Measurements from ENCODE around the gene WDCP.

Gene WDCP

DNA sequence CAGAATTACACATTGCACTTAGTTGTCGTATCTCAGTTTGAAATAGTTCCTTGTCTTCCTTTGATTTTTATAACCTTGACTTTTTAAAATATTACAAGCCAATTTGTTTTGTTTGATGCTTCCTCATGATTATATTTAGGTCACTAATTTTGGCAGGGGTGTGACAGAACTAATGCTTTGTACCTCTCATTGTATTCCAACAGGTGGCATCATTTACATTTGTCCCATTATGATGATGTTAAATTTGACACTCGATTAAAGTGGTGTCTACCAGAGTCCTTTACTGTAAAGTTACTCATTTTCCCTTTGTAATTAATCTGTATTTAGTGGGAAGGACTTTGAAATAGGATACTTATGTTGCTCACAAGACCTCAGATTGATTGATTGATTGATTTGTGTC is 58.8 kb downstream of the WDCP start:
- DNase-seq: no peak

All from stimulated activated CD4-positive, alpha-beta T cell treated with anti-CD3 and anti-CD28 coated beads, Interleukin-12 subunit alpha, Interleukin-12 subunit beta, amount 100 ng/mL, for 4 hours (primary cell).